Measurements from ENCODE around the gene XYLT1. TPM values are rescaled to one million over a fixed set of nuclear protein-coding genes. Genes with fewer than 3 reads are reported as not detected.
A peak's percentile ranks its signal among the peaks of the same experiment; 100 is the strongest.

XYLT1 gene
- total and polyA plus RNA-seq, 2 donors, result 2.2 to 3.5 TPM

DNA sequence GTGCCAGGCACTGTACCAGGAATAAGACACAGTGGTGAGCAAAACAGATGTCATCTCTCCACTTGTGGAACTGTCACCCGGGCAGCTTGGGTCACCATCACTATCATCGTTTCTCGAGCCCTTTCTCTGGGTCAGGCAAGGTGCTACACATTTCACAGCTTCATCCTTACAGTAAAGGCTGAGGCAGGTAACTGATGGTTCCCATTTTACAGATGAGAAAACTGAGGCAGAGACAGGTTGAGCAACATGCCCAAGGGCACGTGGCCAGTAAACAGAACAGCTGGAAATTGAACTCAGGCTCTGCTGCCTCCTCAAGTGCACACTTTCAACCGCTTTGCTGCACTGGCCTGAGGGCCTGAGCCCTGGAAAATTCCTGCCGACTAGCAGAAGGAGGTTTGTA is 294.6 kb downstream of the XYLT1 start:
- no peaks in the 10 kb centered on the region for H3K27me3 ChIP-seq (ENCODE audit: control insufficient read depth in 2 of 2, insufficient read depth in 1 of 2, low read length in 1 of 2)
- H3K27ac ChIP-seq (ENCODE audit: low read depth in 1 of 2, low read length in 1 of 2), result no peak overlapping the region
- no peak overlapping the region for H3K4me3 ChIP-seq (ENCODE audit: low read length in 2 of 2)
- H3K9me3 ChIP-seq (ENCODE audit: control insufficient read depth in 2 of 2, insufficient read depth in 1 of 2, low read length in 1 of 2), result no peaks in the 10 kb centered on the region
- WGBS, result 97% methylated on average over 6 of the region's 6 CpGs
- H3K36me3 ChIP-seq (ENCODE audit: control insufficient read depth in 2 of 2, insufficient read depth in 2 of 2, low read length in 1 of 2), result no peaks in the 10 kb centered on the region
- peaks cover 0 to 4% of the 10 kb centered on the region in 2 donors for H3K4me1 ChIP-seq (ENCODE audit: control insufficient read depth in 2 of 2, insufficient read depth in 2 of 2, low read length in 2 of 2)
- no peak for DNase-seq (ENCODE audit: low read depth in 6 of 9, low spot score in 9 of 9)

DNA sequence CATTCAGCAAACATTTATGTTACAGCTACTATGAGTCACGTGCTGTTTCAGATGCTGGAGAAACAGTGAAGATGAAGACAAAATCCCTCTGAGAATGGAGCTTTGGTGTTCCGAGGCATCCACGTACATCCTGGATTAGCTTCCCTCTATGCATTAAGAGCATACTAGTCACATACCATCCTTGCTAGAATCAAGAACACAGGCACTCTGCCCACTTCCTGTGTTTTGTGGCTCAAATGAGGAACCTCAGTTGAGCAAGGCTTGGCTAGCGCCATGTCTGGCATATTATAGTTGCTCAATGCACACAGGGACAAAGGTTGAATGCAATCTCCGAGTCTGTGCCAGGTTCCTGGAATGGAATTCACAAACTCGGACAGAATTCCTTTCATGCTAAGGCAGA is 297.5 kb downstream of the XYLT1 start:
- H3K36me3 ChIP-seq (ENCODE audit: control insufficient read depth in 2 of 2, insufficient read depth in 2 of 2, low read length in 1 of 2), result no peaks in the 10 kb centered on the region
- no peaks in the 10 kb centered on the region for H3K27me3 ChIP-seq (ENCODE audit: control insufficient read depth in 2 of 2, insufficient read depth in 1 of 2, low read length in 1 of 2)
- DNase-seq (ENCODE audit: low read depth in 6 of 9, low spot score in 9 of 9), result peak in 4 of 9 donors; percentile 13 to 57 (median 22)
- 70% methylated on average over 6 of the region's 6 CpGs for WGBS
- H3K4me1 ChIP-seq (ENCODE audit: control insufficient read depth in 2 of 2, insufficient read depth in 2 of 2, low read length in 2 of 2), result peaks cover 0 to 4% of the 10 kb centered on the region in 2 donors
- no peak overlapping the region for H3K4me3 ChIP-seq (ENCODE audit: low read length in 2 of 2)
- H3K9me3 ChIP-seq (ENCODE audit: control insufficient read depth in 2 of 2, insufficient read depth in 1 of 2, low read length in 1 of 2), result no peaks in the 10 kb centered on the region
- H3K27ac ChIP-seq (ENCODE audit: low read depth in 1 of 2, low read length in 1 of 2), result no peak overlapping the region

GRCh38 chr16:17171250-17172143 is 299.3 kb downstream of the XYLT1 start:
- 73% methylated on average over 8 of the region's 8 CpGs for WGBS
- Histone ChIP-seq H3K27ac (ENCODE audit: low read depth in 1 of 2, low read length in 1 of 2) (no peak overlapping the region), H3K4me1 (ENCODE audit: control insufficient read depth in 2 of 2, insufficient read depth in 2 of 2, low read length in 2 of 2) (peaks cover 0 to 4% of the 10 kb centered on the region in 2 donors), H3K36me3 (ENCODE audit: control insufficient read depth in 2 of 2, insufficient read depth in 2 of 2, low read length in 1 of 2) (no peaks in the 10 kb centered on the region), H3K4me3 (ENCODE audit: low read length in 2 of 2) (no peak overlapping the region), H3K27me3 (ENCODE audit: control insufficient read depth in 2 of 2, insufficient read depth in 1 of 2, low read length in 1 of 2) (no peaks in the 10 kb centered on the region), H3K9me3 (ENCODE audit: control insufficient read depth in 2 of 2, insufficient read depth in 1 of 2, low read length in 1 of 2) (no peaks in the 10 kb centered on the region)
- no peak for DNase-seq (ENCODE audit: low read depth in 6 of 9, low spot score in 9 of 9)

DNA sequence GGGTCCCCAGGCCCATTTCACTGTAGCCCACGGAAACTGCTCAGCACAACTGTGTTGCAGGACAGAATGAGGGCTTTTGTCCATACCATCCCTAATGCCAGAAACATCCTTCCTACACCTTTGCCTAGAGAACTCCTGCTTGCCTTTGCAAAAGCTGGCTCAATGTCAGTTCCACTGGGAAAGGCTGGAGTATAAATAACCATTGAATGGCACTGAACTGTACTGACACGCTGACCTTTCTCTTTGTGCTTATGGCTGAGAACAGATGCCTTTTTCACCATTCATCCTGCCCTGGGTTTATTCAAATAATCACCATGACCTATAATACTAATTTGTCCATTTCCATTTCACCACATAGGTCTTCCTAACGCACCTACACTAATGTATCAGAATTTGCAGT is 300.3 kb downstream of the XYLT1 start:
- H3K4me1 ChIP-seq (ENCODE audit: control insufficient read depth in 2 of 2, insufficient read depth in 2 of 2, low read length in 2 of 2), result peaks cover 0 to 4% of the 10 kb centered on the region in 2 donors
- H3K27ac ChIP-seq (ENCODE audit: low read depth in 1 of 2, low read length in 1 of 2), result no peak overlapping the region
- H3K36me3 ChIP-seq (ENCODE audit: control insufficient read depth in 2 of 2, insufficient read depth in 2 of 2, low read length in 1 of 2), result no peaks in the 10 kb centered on the region
- no peaks in the 10 kb centered on the region for H3K9me3 ChIP-seq (ENCODE audit: control insufficient read depth in 2 of 2, insufficient read depth in 1 of 2, low read length in 1 of 2)
- H3K27me3 ChIP-seq (ENCODE audit: control insufficient read depth in 2 of 2, insufficient read depth in 1 of 2, low read length in 1 of 2), result no peaks in the 10 kb centered on the region
- no peak overlapping the region for H3K4me3 ChIP-seq (ENCODE audit: low read length in 2 of 2)
- DNase-seq (ENCODE audit: low read depth in 6 of 9, low spot score in 9 of 9), result no peak
- 98% methylated on average over 3 of the region's 3 CpGs for WGBS

- no peak for DNase-seq (ENCODE audit: low read depth in 6 of 9, low spot score in 9 of 9)
- H3K36me3 ChIP-seq (ENCODE audit: control insufficient read depth in 2 of 2, insufficient read depth in 2 of 2, low read length in 1 of 2), result no peaks in the 10 kb centered on the region
- no peak overlapping the region for H3K4me3 ChIP-seq (ENCODE audit: low read length in 2 of 2)
- 99% methylated on average over 5 of the region's 5 CpGs for whole genome bisulfite sequencing
- no peak overlapping the region for H3K27ac ChIP-seq (ENCODE audit: low read depth in 1 of 2, low read length in 1 of 2)
- no peaks in the 10 kb centered on the region for H3K9me3 ChIP-seq (ENCODE audit: control insufficient read depth in 2 of 2, insufficient read depth in 1 of 2, low read length in 1 of 2)
- H3K4me1 ChIP-seq (ENCODE audit: control insufficient read depth in 2 of 2, insufficient read depth in 2 of 2, low read length in 2 of 2), result no peaks in the 10 kb centered on the region
- H3K27me3 ChIP-seq (ENCODE audit: control insufficient read depth in 2 of 2, insufficient read depth in 1 of 2, low read length in 1 of 2), result no peaks in the 10 kb centered on the region
These were observed 302.6 kb downstream of the XYLT1 start for GRCh38 chr16:17168181-17168580.

- Histone ChIP-seq H3K27ac (ENCODE audit: low read depth in 1 of 2, low read length in 1 of 2) (no peak overlapping the region), H3K36me3 (ENCODE audit: control insufficient read depth in 2 of 2, insufficient read depth in 2 of 2, low read length in 1 of 2) (no peaks in the 10 kb centered on the region), H3K4me1 (ENCODE audit: control insufficient read depth in 2 of 2, insufficient read depth in 2 of 2, low read length in 2 of 2) (no peaks in the 10 kb centered on the region), H3K9me3 (ENCODE audit: control insufficient read depth in 2 of 2, insufficient read depth in 1 of 2, low read length in 1 of 2) (no peaks in the 10 kb centered on the region), H3K4me3 (ENCODE audit: low read length in 2 of 2) (no peak overlapping the region), H3K27me3 (ENCODE audit: control insufficient read depth in 2 of 2, insufficient read depth in 1 of 2, low read length in 1 of 2) (no peaks in the 10 kb centered on the region)
- WGBS, result 100% methylated on average over 4 of the region's 4 CpGs
- DNase-seq (ENCODE audit: low read depth in 6 of 9, low spot score in 9 of 9), result no peak
These were observed 304.7 kb downstream of the XYLT1 start for GRCh38 chr16:17166095-17166494.

- WGBS, result 98% methylated on average over 3 of the region's 3 CpGs
- Histone ChIP-seq H3K36me3 (ENCODE audit: control insufficient read depth in 2 of 2, insufficient read depth in 2 of 2, low read length in 1 of 2) (no peaks in the 10 kb centered on the region), H3K27ac (ENCODE audit: low read depth in 1 of 2, low read length in 1 of 2) (no peak overlapping the region), H3K4me1 (ENCODE audit: control insufficient read depth in 2 of 2, insufficient read depth in 2 of 2, low read length in 2 of 2) (no peaks in the 10 kb centered on the region), H3K4me3 (ENCODE audit: low read length in 2 of 2) (no peak overlapping the region), H3K9me3 (ENCODE audit: control insufficient read depth in 2 of 2, insufficient read depth in 1 of 2, low read length in 1 of 2) (no peaks in the 10 kb centered on the region), H3K27me3 (ENCODE audit: control insufficient read depth in 2 of 2, insufficient read depth in 1 of 2, low read length in 1 of 2) (no peaks in the 10 kb centered on the region)
- no peak for DNase-seq (ENCODE audit: low read depth in 6 of 9, low spot score in 9 of 9)
These were observed 308.2 kb downstream of the XYLT1 start for GRCh38 chr16:17162560-17162959.

DNA sequence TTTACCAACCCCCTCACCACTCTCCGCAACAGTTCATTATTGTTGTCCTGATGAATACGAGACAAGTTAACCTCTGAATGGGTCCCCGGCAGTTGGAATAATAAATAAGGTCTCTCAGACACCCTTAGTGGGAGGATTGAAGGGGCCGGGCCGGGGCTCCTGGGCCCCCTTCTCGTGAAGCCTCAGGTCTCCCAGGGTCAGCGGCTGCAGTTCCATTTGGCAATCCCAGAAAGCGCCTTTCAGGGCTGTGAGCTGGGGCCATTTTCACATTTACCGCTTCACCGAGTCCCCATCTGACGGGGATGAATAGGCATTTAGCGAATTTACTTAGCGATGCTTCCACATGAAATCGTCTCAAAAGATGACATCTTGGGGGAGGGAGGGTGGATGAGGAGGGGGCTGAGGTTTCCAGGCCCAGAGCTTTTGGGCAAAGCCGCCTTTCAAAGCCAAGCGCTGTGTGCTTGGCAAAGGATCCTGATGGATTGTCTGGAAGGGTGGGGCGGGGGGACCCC is 309.8 kb downstream of the XYLT1 start:
- H3K9me3 ChIP-seq (ENCODE audit: control insufficient read depth in 2 of 2, insufficient read depth in 1 of 2, low read length in 1 of 2), result no peaks in the 10 kb centered on the region
- no peaks in the 10 kb centered on the region for H3K27me3 ChIP-seq (ENCODE audit: control insufficient read depth in 2 of 2, insufficient read depth in 1 of 2, low read length in 1 of 2)
- no peaks in the 10 kb centered on the region for H3K36me3 ChIP-seq (ENCODE audit: control insufficient read depth in 2 of 2, insufficient read depth in 2 of 2, low read length in 1 of 2)
- no peaks in the 10 kb centered on the region for H3K4me1 ChIP-seq (ENCODE audit: control insufficient read depth in 2 of 2, insufficient read depth in 2 of 2, low read length in 2 of 2)
- H3K27ac ChIP-seq (ENCODE audit: low read depth in 1 of 2, low read length in 1 of 2), result no peak overlapping the region
- DNase-seq (ENCODE audit: low read depth in 6 of 9, low spot score in 9 of 9), result no peak
- 95% methylated on average over 17 of the region's 17 CpGs for WGBS
- H3K4me3 ChIP-seq (ENCODE audit: low read length in 2 of 2), result no peak overlapping the region

DNA sequence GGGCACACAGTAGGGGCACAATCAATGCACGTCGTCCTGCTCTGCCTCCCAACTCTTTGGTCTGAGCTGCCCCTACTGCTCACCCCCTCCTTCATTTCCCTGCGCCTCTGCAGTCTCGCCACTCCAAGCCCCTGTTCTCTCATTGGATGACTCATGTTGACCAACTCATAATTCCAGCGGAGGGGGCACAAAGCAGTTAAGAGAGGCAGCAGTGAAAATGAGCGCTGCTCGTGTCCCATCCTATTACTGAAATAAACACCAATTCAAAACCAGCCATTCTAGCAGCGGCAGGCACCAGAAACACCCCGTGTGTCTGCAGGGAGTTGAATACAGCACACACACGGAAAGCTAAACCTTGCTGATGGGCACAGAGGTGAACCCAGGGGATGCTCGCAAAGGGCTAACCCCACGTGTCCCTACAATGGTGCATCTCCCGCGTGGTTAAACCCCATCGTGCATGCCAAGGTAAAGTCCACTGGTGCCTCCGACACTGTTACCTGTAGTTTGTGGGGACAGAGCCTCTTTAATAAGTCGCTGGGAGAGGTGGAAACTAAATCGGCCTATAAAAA is 310.4 kb downstream of the XYLT1 start:
- 92% methylated on average over 18 of the region's 18 CpGs for WGBS

More for the DNA sequence above, 310.4 kb downstream of the XYLT1 start:
- Histone ChIP-seq H3K9me3 (ENCODE audit: control insufficient read depth in 2 of 2, insufficient read depth in 1 of 2, low read length in 1 of 2) (no peaks in the 10 kb centered on the region), H3K4me1 (ENCODE audit: control insufficient read depth in 2 of 2, insufficient read depth in 2 of 2, low read length in 2 of 2) (no peaks in the 10 kb centered on the region), H3K36me3 (ENCODE audit: control insufficient read depth in 2 of 2, insufficient read depth in 2 of 2, low read length in 1 of 2) (no peaks in the 10 kb centered on the region), H3K27me3 (ENCODE audit: control insufficient read depth in 2 of 2, insufficient read depth in 1 of 2, low read length in 1 of 2) (no peaks in the 10 kb centered on the region), H3K4me3 (ENCODE audit: low read length in 2 of 2) (no peak overlapping the region), H3K27ac (ENCODE audit: low read depth in 1 of 2, low read length in 1 of 2) (no peak overlapping the region)
- DNase-seq (ENCODE audit: low read depth in 6 of 9, low spot score in 9 of 9), result no peak

All from thymus (tissue), 11 donors.